HG03469 (cell line): ENCODE results near the gene CEP128.
A peak's percentile ranks its signal among the peaks of the same experiment; 100 is the strongest.
"Not testable (repeated sequence)": the region's sequence is repeated elsewhere in the genome, so short reads cannot be mapped to it uniquely, and the experiment has no call there.

Source experiments
- ATAC-seq: cut with Tn5 transposase; IDR thresholded peaks from one replicate; pipeline ENCODE4 v1.9.1; 2021; ENCODE audit warnings: mild to moderate bottlenecking, moderate library complexity, moderate number of reproducible peaks; ENCODE audit not compliant: unreplicated experiment

The CEP128 gene

DNA sequence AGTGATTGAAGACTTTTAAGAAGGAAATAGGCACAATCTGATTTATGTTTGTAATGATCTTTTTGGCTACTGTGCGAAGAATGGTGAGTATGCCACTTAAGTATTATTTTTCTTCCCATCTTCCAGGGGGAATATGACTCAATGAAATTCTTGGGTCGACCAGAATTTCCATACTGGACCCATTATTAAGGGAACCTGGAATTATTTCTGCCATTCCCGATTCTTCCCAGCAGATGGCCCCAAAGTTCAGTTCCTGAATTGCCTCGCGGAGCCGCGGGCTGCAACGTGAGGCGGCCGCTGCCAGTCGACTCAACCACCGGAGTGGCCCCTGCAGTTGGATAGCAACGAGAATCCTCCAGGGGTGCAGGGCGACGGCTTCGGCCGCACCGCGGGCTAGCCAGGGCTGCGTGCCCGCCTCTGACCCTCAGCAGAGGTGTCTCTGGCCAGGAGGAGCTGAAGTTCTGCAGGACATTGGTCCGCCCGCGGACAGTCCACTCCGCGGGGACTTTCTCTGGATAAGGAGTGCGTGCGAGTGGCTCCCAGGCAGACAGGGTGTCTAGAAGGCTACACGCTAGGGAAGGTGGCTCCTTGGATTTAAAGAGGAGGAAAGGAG lies 13.3 kb upstream of the CEP128 start:
- ATAC-seq: no peak

- ATAC-seq: not testable (repeated sequence)
Measured at GRCh38 chr14:80953211-80953610, 11.7 kb upstream of the CEP128 start.

- no peak for ATAC-seq
Measured at GRCh38 chr14:80951491-80951890, 10.0 kb upstream of the CEP128 start.

- ATAC-seq: no peak
Measured at GRCh38 chr14:80948291-80948690, 6.8 kb upstream of the CEP128 start.

- no peak for ATAC-seq
Measured at GRCh38 chr14:80946797-80947196, 5.3 kb upstream of the CEP128 start.

GRCh38 chr14:80946187-80946586 lies 4.6 kb upstream of the CEP128 start:
- no peak for ATAC-seq

GRCh38 chr14:80944861-80945617 lies 3.5 kb upstream of the CEP128 start:
- ATAC-seq: no peak

DNA sequence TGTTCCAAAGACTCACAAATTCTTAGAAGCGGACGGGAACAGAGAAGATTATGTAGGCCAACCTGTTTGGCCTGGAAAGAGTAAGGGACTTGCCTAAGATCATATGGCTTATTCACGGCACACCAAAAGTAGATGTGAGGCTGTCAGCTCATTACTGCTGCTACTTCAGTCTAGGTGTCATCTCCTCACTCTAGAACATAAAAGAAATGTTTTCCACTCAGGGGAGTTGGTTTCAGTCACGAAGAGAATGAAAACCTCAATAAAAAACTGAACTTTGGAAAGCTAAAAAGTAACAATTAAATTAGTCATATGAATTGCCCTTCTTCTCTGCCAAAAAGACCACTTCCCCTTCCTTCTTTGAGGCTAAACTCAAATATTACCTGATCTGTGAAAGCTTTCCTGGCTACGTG lies 658 bp upstream of the CEP128 start:
- ATAC-seq: no peak

GRCh38 chr14:80940146-80940545 lies 1.4 kb downstream of the CEP128 start:
- no peak for ATAC-seq

DNA sequence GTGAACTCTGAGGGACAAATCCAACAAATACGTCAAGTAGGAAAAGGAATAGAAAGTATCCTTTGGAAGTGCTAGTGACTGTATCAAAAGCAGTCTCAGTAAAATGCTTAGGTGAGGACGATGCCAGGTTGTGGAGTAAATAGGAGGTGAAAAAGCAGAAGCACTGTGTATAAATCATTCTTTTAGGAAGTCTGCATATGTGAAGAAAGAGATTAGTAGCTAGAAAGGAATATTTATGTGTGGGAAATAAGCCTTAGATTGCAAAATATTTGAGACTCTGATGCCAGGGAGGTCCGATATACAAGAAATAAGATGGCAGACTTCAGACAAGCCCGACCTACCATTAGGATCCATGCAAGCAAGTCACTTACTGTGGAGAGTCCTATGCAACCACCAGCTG lies 7.9 kb downstream of the CEP128 start:
- no peak for ATAC-seq

- ATAC-seq: no peak
Measured at GRCh38 chr14:80933282-80933681, 8.3 kb downstream of the CEP128 start.

DNA sequence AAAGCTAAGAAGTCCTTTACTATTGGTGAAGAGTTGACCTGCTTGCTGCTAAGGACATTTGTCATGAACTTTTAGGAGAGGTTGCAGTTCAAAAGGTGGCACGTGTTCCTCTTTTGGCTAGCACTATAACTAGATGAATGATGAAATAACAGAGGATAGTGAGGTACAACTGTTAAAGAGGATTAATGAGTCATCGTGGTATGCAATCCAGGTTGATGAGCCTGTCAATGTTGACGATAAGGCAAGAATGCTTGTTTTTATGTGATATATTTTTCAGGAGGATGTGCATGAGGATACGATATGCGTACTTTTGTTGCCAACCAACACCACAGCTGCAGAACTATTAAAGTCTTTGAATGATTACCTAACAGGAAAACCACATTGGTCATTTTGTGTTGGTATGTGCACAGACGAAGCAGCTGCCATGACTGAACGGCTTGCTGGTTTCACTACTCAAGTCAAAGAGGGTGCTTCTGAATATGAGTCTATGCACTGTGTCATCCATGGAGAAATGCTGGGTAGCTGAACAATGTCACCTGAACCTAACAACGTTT lies 10.6 kb downstream of the CEP128 start:
- peak; percentile 98 for ATAC-seq

GRCh38 chr14:80930095-80930494 lies 11.4 kb downstream of the CEP128 start:
- ATAC-seq: no peak

GRCh38 chr14:80927083-80927989 lies 14.2 kb downstream of the CEP128 start:
- no peak for ATAC-seq

DNA sequence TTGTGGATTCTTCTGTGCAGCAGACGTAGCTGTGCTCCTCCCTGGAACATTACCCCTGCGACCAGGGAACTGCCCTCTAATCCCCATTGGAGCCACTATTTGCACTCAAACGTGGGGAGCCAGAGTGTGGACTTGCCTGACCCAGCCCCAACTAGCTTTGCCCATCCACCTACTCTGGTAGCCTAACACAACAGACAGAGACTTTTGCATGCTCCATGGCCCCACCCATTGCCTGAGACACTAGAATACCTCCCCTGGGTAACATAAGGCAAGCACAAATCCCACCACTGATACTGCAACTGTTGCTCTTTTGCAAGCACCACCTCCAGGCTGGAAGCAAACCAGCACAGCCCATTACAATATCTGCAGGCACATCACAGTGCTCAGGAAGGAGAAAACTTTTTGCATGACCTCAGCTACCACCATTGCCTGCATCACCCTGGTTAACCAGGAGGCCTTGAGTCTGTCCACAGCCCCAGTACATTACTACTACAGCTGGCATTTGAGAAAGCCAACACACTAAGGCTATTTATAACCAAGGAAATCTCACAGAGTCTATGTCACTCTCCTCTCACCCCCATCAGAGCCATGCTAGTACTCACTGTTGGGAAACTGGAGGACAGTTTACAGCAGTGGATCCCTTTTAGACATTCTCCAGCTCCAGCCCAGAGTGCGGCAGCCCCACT lies 15.0 kb downstream of the CEP128 start:
- no peak for ATAC-seq

GRCh38 chr14:80924365-80925103 lies 17.0 kb downstream of the CEP128 start:
- no peak for ATAC-seq

- no peak for ATAC-seq
Measured at GRCh38 chr14:80923368-80923767, 18.2 kb downstream of the CEP128 start.

DNA sequence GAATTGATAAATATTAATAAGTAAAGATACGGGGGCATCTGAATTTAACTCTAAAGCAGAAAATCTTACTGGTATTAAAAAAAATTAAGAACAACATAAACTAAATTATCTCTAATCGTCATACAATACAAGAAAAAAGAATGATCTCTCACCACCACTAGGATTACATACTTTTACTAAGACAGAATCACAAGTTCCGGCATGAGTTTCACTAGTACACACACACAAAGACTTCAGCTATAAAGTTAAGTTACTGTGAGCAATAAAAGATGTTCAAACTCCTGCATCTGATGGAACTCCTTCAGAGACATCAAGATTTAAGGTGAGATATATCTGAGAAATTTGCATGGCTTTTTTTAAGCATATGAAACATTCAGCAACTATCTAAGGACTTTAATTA lies 21.9 kb downstream of the CEP128 start:
- ATAC-seq: no peak

GRCh38 chr14:80912013-80912412 lies 29.5 kb downstream of the CEP128 start:
- ATAC-seq: not testable (repeated sequence)

DNA sequence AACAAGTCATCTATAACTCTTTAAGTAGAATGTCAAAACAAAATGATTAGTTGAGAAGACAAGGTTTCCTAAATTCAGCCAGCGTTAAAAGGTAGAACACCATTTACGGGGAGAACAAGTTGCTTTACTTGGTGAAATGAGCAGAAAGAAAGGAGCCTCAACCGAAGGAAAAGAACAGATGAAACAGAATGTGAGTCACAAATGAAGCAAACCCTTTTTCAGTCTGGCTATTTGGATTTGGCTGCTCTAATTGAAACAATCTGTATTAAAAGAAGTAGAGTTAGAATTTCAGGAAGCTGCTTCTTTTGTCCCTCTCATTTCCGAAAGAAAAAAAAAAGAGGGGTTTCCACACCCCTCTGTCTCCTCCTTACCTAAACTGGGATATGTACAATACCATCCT lies 34.6 kb downstream of the CEP128 start:
- ATAC-seq: no peak
